Fibroblast of lung (primary cell): ENCODE measurements around the gene PLEKHA5.

Experiments used
- EZH2 ChIP-seq: IDR thresholded peaks from 2 replicates; pipeline ENCODE4 v1.5.1; 2012; ENCODE audit warnings: low read length, control low read depth, mild to moderate bottlenecking; ENCODE audit errors: missing control alignments
- TF ChIP-seq, protein P1 (sequence below), 2 donors: IDR thresholded peaks in 1 of 2; conservative IDR thresholded peaks in 1 of 2; 1 replicate in 1 of 2; 2 replicates in 1 of 2; pipeline ENCODE4 v1.5.1; 2011 to 2012; ENCODE audit warnings: low read length in 2 of 2, control low read depth in 1 of 2, inconsistent platforms in 1 of 2, low read depth in 1 of 2, mild to moderate bottlenecking in 1 of 2

GRCh38 chr12:19179986-19180385, 50.5 kb downstream of the PLEKHA5 start:
- TF ChIP-seq, protein P1, sequence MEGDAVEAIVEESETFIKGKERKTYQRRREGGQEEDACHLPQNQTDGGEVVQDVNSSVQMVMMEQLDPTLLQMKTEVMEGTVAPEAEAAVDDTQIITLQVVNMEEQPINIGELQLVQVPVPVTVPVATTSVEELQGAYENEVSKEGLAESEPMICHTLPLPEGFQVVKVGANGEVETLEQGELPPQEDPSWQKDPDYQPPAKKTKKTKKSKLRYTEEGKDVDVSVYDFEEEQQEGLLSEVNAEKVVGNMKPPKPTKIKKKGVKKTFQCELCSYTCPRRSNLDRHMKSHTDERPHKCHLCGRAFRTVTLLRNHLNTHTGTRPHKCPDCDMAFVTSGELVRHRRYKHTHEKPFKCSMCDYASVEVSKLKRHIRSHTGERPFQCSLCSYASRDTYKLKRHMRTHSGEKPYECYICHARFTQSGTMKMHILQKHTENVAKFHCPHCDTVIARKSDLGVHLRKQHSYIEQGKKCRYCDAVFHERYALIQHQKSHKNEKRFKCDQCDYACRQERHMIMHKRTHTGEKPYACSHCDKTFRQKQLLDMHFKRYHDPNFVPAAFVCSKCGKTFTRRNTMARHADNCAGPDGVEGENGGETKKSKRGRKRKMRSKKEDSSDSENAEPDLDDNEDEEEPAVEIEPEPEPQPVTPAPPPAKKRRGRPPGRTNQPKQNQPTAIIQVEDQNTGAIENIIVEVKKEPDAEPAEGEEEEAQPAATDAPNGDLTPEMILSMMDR (conservative IDR thresholded peaks at IDR 0.05 in 1 of 2, IDR thresholded peaks at IDR 0.05 in 1 of 2; ENCODE audit: low read depth in 1 of 2, low read length in 2 of 2) = no peak
- no peak for TF ChIP-seq EZH2
